Osteocyte (in vitro differentiated cells): ENCODE data around the gene TGM1. TPM values are rescaled to one million over a fixed set of nuclear protein-coding genes. Genes with fewer than 3 reads are reported as not detected.
A peak's percentile ranks its signal among the peaks of the same experiment; 100 is the strongest.
"Not testable (repeated sequence)": the region's sequence is repeated elsewhere in the genome, so short reads cannot be mapped to it uniquely, and the experiment has no call there.

Experiments
- DNase-seq: peaks from one replicate; pipeline ENCODE4 v3.0.0; 2021; ENCODE audit warnings: mixed read lengths; ENCODE audit not compliant: unreplicated experiment; ENCODE audit errors: extremely low spot score
- H3K27ac Mint-ChIP-seq: one replicate; pipeline ENCODE4 v1.8.0; 2021; ENCODE audit warnings: mild to moderate bottlenecking, mixed read lengths; ENCODE audit not compliant: unreplicated experiment
- H3K27me3 Mint-ChIP-seq: one replicate; pipeline ENCODE4 v1.8.0; 2021; ENCODE audit warnings: mixed read lengths; ENCODE audit not compliant: unreplicated experiment
- H3K36me3 Mint-ChIP-seq: one replicate; pipeline ENCODE4 v1.8.0; 2021; ENCODE audit warnings: mixed read lengths; ENCODE audit not compliant: unreplicated experiment
- H3K4me1 Mint-ChIP-seq: one replicate; pipeline ENCODE4 v1.8.0; 2021; ENCODE audit warnings: mixed read lengths; ENCODE audit not compliant: unreplicated experiment
- H3K4me3 Mint-ChIP-seq: one replicate; pipeline ENCODE4 v1.8.0; 2021; ENCODE audit warnings: mild to moderate bottlenecking, moderate library complexity, mixed read lengths; ENCODE audit not compliant: unreplicated experiment
- H3K9me3 Mint-ChIP-seq: one replicate; pipeline ENCODE4 v1.8.0; 2021; ENCODE audit warnings: mixed read lengths; ENCODE audit not compliant: unreplicated experiment
- CTCF ChIP-seq: fragments of 200-600 bp; sonication (generic); IDR thresholded peaks from 2 replicates; pipeline ENCODE4 v1.5.0; 2021; ENCODE audit warnings: antibody characterized with exemption, mild to moderate bottlenecking, moderate library complexity
- total RNA-seq: library from RNA; stranded (reverse); gene quantifications from 2 replicates; pipeline ENCODE4 v1.2.1, GENCODE V29; 2021

TGM1 gene
- total RNA-seq, 1 donor from 2014 or later: 2.1 TPM

- TF ChIP-seq CTCF: no peak
- Mint-ChIP-seq H3K27ac (no peak overlapping the region), H3K36me3 (peaks cover 3% of the 10 kb centered on the region), H3K4me3 (no peak overlapping the region), H3K4me1 (peaks cover 15% of the 10 kb centered on the region), H3K9me3 (no peaks in the 10 kb centered on the region), H3K27me3 (no peaks in the 10 kb centered on the region)
- DNase-seq: no peak
Measured at GRCh38 chr14:24219521-24219920, 43.5 kb downstream of the TGM1 start.

GRCh38 chr14:24219080-24219479 is 43.9 kb downstream of the TGM1 start:
- no peak for TF ChIP-seq CTCF
- Mint-ChIP-seq H3K4me1 (peaks cover 18% of the 10 kb centered on the region), H3K9me3 (no peaks in the 10 kb centered on the region), H3K27me3 (no peaks in the 10 kb centered on the region), H3K4me3 (no peak overlapping the region), H3K36me3 (peaks cover 3% of the 10 kb centered on the region), H3K27ac (no peak overlapping the region)
- no peak for DNase-seq

- not testable (repeated sequence) for DNase-seq, H3K4me3 Mint-ChIP-seq, H3K36me3 Mint-ChIP-seq, H3K9me3 Mint-ChIP-seq, H3K27me3 Mint-ChIP-seq
- peak overlapping the region; percentile 93 for H3K27ac Mint-ChIP-seq
- peaks cover 32% of the 10 kb centered on the region for H3K4me1 Mint-ChIP-seq
Measured at GRCh38 chr14:24216876-24217275, 46.1 kb downstream of the TGM1 start.

GRCh38 chr14:24216345-24216699 is 46.7 kb downstream of the TGM1 start:
- H3K9me3 Mint-ChIP-seq: no peaks in the 10 kb centered on the region
- H3K4me1 Mint-ChIP-seq: peaks cover 37% of the 10 kb centered on the region
- no peaks in the 10 kb centered on the region for H3K27me3 Mint-ChIP-seq
- H3K4me3 Mint-ChIP-seq: peak overlapping the region; percentile 85
- peaks cover 6% of the 10 kb centered on the region for H3K36me3 Mint-ChIP-seq
- TF ChIP-seq CTCF: no peak
- no peak for DNase-seq
- H3K27ac Mint-ChIP-seq: peak overlapping the region; percentile 93

GRCh38 chr14:24215495-24216344 is 47.3 kb downstream of the TGM1 start, which contains the start of gene MDP1:
Gene MDP1 (minus strand): TSS chr14:24216066. CDS start chr14:24215955, 111 bp downstream.
- Mint-ChIP-seq H3K27ac (peak within 1 kb of the TSS; percentile 93), H3K4me1 (peaks cover 38% of the 10 kb centered on the region), H3K27me3 (no peaks in the 10 kb centered on the region), H3K9me3 (no peaks in the 10 kb centered on the region), H3K36me3 (peaks cover 7% of the 10 kb centered on the region), H3K4me3 (peak within 1 kb of the TSS; percentile 85)
- TF ChIP-seq CTCF: peak; percentile 57
- DNase-seq: peak; percentile 89
